Liver (tissue), 3 donors: ENCODE data around the gene LRMDA.

Source experiments
- GABPA ChIP-seq, 2 donors: IDR thresholded peaks in 1 of 2; conservative IDR thresholded peaks in 1 of 2; 2 replicates each; pipeline ENCODE4 v1.6.1; 2016; ENCODE audit warnings: antibody characterized with exemption in 2 of 2, mild to moderate bottlenecking in 1 of 2, moderate library complexity in 1 of 2
- TAF1 ChIP-seq: conservative IDR thresholded peaks from 2 replicates; pipeline ENCODE4 v1.6.1; 2016; ENCODE audit warnings: antibody characterized with exemption, mild to moderate bottlenecking
- YY1 ChIP-seq: IDR thresholded peaks from 2 replicates; pipeline ENCODE4 v1.6.1; 2016; ENCODE audit warnings: antibody characterized with exemption, mild to moderate bottlenecking
- TF ChIP-seq, protein P1 (sequence below): fragments of 150-350 bp; IDR thresholded peaks from 2 replicates; pipeline ENCODE4 v1.5.1; 2017; ENCODE audit warnings: improper control_type of control experiment, low read depth, low read length; ENCODE audit not compliant: missing input control
- donor health status: healthy.
- donor health status: healthy.

DNA sequence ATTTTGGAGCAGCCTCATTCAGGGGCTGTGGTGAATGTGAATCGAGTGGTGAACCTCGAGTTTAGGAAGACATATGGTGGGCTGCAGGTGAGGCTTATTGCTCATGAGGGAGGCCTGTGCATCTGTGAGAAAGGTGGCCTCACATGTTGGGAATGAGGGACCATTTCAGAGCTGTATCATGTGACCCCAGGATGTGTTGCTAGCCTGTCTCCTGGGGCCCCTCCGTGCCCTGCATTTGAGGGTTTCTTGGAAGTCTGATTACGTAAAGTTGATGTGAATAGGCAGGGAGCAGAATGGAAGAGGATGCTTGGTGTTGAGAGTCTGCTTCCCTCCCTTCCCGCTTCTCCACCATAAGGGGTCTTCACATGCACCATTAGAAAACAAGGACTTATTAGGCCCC lies 569.1 kb downstream of the LRMDA start:
- TF ChIP-seq, protein P1, sequence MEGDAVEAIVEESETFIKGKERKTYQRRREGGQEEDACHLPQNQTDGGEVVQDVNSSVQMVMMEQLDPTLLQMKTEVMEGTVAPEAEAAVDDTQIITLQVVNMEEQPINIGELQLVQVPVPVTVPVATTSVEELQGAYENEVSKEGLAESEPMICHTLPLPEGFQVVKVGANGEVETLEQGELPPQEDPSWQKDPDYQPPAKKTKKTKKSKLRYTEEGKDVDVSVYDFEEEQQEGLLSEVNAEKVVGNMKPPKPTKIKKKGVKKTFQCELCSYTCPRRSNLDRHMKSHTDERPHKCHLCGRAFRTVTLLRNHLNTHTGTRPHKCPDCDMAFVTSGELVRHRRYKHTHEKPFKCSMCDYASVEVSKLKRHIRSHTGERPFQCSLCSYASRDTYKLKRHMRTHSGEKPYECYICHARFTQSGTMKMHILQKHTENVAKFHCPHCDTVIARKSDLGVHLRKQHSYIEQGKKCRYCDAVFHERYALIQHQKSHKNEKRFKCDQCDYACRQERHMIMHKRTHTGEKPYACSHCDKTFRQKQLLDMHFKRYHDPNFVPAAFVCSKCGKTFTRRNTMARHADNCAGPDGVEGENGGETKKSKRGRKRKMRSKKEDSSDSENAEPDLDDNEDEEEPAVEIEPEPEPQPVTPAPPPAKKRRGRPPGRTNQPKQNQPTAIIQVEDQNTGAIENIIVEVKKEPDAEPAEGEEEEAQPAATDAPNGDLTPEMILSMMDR: no peak
- TF ChIP-seq GABPA (IDR thresholded peaks at IDR 0.05 in 1 of 2, conservative IDR thresholded peaks at IDR 0.05 in 1 of 2) (no peak), TAF1 (no peak), YY1 (no peak)
